DMS114 treated with DMSO at 0.1 percent for 48 hours (cell line): ENCODE results near the gene ESAM.
"Not testable (repeated sequence)": the region's sequence is repeated elsewhere in the genome, so short reads cannot be mapped to it uniquely, and the experiment has no call there.

Experiments
- DNase-seq: peaks from one replicate; lab custom pipeline; 2025; ENCODE audit not compliant: unreplicated experiment; lab: John Stamatoyannopoulos, UW

Gene ESAM

DNA sequence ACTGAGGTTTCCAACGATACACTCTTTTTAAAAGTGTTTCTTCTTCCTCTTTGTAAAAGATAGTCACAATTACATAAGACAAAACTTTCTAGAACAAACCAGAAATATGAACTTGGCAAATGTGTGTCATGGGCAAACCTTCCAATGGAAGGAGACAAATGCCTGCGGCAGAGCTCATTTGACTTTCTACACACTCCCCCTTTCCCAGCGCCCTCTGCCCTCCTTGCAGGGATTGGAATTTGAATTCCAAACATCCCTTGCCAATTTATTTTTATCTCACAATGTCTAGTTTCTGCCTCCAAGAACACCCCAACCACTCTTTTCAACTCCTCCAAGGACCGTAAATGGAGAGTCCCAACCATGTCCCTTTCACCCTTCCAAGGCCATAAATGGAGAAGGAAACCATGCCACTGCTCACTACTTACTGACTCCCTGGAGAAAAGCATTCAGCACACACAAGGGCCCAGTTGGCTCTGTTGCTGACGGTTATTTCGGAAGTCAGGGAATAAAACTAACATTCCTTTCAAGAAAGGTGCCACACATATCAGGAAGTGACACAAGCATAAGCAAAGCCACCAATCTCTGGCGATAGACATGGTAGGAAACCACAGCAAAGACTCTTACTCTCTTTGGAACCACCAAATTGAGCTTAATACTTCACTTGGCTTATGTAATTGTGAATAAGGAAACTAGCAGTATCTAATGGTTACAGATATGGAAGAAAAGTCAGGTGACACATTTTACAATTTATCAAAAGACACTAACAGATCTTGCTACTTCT, 15.0 kb upstream of the ESAM start:
- no peak for DNase-seq

DNA sequence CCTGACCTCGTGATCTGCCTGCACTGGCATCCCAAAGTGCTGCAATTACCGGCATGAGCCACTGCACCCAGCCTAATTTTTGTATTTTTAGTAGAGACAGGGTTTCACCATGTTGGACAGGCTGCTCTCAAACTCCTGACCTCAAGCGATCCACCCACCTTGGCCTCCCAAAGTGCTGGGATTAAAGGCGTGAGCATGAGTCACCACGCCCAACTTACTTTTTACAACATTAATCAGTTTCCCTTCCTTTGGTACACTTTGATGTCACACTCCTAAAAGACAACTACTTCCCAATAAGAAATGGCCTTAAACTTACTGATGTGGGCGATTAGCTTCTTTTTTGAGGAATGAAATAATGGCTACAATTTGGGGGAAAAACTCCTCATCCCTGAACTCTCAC, 8.9 kb upstream of the ESAM start:
- DNase-seq: not testable (repeated sequence)

DNA sequence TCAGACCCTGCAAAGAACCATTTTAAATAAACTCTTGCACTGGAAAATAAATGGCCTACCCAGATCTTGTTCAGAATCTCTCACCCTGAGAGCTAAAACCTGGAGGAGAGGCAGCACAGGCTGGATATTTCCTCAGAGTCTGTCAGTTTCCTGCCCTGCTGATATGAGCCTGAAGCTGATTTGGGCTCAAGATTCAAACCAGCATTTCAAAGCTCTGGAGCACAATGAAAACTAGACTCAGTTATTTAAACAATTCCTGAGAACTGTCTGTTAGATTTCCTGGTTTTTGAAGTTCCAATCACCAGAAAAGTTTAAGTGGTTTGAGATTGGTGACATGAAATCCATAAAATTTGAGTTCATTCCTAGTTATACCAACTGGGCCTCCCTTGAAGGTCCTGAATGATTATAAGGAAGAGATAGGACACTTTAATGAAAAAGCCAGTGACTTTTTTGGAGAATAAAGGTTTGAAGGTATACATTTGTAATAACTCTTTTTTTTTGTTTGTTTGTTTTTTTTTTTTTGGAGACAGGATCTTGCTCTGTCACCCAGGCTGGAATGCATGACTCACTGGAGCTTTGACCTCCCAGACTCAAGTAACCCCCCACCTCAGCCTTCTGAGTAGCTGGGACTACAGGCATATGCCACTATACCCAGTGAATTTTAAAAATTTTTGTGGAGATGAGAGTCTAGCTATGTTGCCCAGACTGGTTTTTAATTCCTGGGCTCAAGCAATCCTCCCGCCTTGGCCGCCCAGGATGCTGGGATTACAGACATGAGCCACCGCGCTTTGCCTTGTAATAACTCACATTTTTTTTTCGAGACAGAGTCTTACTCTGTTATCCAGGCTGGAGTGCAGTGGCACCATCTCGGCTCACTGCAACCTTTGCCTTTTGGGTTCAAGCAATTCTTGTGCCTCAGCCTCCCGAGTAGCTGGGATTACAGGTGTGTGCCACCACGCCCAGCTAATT, 8.0 kb upstream of the ESAM start:
- DNase-seq: no peak

DNA sequence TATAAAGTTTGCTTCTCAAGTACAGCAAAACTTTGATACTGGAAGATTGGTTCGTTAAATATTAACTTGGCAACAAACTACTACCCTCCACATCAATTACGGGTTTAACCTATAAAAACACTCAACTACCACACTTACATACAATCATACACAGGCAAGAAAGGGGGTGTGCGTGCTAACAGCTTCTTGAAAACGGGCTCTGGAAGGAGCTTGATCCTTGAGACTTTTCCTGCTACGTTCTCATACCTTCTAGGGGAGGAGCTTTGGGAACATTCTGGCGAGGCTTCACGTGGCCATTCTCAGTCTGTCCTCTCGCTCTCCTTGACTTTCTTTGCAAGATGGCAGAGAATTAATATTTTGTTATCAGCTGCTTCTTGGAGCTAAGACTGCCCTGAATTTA, 6.8 kb upstream of the ESAM start:
- no peak for DNase-seq

DNA sequence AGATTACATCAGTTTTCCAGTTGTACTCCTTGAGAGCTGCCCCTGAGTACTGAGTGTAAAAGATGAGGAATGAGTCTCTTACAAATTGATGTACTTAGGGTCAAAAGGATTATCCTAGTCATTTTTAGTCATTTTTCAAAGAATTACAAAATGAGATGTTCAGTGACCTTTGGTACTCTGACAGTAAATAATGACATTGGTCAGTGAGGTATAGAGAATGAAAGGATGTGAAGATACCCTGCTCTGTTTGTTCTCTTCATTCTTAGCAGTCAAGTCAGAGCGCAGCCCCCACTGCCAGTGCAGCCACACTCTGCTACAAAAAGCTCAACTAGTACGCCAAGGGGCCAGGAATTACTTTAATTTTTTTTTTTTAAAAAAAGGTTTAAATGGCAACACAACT, 4.1 kb upstream of the ESAM start:
- no peak for DNase-seq

DNA sequence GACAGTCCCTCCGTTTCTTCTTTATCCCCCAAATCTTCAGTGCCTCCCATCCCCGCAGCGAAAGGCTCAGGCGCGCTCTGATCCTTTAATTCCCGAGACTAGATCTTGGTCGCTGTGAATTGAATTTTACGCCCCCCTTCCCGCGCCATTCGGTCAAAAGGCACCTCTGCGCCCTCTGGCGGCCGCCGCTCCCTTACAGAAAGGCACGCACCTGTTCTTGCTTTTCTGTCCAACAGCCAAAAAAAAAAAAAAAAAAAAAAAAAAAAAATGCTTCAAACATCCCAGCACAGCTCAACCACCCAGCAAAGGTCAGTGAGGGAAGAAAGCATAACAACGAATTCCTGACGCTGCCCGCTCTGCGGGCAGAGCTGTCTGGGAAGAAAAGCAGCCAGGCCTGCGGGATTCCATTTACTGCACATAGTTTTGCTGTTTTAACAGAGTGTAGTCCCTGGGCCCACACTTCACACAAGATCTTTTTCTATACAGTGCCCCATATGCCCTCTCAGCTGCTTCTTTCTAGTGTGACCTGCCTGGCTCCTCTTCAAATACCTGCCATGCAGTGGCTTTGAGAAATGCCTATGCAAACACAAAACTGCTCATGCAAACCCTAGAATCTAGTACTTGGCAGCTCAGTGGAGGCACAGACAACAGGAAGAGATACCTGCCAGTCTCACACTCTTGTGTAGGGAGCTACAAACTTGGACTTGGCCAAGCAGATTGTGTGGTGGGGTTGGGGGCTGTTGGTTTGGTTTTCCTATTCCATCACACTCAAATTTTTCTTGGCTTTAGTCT, 1.3 kb upstream of the ESAM start:
- peak; percentile 15 for DNase-seq

DNA sequence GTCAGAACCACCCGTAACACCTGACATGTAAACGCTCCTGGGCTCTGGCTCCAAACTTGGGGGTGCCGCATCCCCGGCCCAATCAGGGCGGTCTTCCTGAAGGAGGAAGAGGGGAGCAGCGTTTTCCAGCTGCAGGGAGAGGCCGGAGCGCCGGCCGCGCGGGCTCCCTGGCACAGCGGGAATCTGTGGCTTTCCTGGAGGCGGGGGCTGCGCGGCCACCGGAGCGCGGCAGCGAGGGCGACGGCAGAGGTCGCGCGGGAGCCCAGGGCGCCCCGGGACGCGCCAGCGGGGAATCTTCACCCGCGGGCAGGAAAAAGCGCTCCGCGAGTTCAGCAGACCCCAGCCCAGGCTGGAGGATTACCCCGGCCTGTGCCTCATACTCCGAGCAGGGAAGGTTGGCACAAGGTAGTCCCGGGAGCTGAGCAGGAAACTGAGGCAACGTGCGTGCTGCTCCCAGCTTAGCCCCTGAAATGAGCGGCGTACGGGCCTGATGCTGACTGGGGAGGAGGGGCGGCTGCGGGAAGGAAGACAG, 600 bp upstream of the ESAM start:
- DNase-seq: no peak

DNA sequence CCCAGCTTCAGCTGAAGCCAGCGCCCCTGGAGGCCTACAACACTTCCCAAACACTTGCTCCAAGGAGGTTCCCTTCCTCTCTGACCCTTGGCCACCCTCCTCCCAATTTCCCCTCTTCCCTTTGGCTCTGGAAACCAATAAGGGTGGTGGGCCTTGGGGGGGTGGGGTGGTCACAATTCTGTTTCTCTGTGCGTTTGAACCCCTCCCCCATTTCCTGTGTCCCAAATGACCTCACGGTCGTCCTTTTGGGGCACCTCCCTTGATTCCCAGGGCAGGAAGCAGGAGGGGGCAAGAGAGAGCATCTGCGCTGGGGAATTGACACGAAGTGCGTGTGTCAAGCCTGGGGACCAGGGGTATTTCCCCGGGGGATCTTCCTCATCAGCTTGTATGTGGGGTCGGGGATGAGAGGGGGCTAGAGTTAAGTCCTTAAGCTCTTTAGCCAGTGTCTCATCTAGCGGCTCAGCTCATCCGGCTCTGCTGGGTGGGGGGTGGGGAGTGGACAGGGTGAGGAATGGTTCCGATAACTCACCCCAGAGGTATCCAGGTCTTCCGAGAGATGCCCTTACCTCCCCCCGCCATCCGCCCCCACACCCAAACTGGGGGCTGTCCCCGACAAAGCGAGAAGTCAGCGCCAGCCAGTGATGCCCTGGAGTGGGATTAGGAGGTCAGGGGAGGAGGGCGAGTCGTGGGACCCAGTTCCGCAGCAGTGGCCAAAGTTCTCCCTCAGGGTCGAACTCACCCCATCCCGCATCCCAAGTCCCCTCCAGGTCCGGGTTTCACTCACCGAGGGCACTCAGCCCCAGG, 587 bp downstream of the ESAM start:
- no peak for DNase-seq

DNA sequence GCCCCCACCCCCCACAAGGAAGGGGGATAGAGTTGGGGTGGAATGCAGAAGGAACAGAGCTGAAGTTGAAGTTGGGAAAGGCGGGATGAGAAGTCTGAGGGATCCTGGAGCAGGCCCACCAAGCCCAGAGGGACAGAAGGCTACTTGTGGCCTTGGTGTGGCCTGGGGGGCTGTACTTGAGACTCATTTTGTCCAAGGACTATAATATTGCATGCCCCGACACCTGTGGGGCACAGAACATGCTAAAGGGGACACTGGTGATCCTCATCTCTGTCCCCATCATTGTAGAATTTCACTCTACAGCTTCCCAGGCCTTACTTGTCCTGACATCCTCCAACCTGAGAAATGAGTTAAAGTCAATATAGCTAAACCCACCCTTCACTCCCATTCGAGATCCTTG, 1.3 kb downstream of the ESAM start:
- DNase-seq: no peak

DNA sequence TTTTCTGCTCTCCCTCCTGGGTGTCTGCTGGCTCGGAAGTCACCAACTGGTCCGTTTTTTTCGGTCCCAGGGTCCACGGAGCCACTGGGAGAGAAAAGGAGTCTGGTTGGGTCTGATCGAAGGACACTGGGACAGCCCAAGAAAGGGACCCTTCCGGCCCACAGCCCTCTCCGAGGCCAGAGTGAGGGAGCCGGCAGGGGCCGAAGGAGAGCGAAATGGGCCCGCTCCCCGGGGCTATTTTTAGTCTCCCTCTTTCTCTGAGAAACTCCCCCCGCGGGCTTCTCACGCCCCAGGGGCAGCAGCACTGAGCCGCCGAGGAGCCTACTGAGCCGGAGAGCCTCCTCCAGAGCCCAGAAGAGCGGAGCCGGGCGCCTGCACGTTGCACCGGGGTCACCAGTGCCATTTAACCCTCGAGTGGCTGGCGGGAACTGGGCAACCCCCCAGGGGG, 1.9 kb downstream of the ESAM start:
- no peak for DNase-seq

DNA sequence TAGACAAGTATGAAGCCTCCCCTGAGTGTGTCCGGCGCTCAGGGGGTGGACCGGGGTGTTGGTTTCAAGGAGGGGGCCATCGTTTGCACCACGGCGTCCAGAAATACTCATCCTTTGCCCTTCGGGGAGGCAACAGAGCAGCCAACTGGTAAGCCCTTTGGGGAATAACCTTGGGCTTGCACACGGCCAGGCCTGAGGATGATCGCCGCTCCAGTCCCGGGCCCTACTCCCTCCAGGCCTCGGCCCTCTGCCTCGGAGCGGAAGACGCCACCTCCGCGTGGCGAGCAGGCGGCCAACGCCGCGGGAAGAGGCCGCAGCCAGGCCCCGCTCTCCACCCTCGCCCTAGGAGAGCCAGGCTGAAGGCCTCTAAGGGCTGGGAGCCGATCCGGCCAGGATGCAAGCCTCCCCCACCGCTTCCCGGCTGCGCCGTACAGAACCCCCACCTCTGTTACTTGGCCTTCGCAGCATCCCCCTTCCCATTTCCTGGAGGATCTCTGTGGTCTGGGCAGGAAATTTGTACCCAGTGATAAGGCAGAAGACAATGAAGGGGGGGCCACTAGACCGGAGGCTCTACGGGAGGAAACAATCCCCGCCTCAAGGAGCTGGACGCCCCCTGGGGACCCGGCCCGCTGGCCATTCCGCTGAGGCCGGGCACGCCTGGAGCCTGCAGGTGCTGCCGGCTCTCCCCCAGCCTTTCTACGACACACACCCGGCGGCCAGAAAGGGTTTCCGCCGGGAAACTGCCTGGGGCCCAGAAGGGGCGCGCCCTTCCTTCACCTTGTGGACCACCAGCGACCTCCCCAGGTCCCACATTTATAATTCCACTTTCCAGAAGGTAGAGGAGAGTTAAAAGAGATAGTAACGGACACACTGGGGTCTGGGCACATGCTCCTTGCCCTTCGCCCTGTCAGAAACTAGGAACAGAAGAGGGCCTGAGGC, 2.6 kb downstream of the ESAM start:
- no peak for DNase-seq

DNA sequence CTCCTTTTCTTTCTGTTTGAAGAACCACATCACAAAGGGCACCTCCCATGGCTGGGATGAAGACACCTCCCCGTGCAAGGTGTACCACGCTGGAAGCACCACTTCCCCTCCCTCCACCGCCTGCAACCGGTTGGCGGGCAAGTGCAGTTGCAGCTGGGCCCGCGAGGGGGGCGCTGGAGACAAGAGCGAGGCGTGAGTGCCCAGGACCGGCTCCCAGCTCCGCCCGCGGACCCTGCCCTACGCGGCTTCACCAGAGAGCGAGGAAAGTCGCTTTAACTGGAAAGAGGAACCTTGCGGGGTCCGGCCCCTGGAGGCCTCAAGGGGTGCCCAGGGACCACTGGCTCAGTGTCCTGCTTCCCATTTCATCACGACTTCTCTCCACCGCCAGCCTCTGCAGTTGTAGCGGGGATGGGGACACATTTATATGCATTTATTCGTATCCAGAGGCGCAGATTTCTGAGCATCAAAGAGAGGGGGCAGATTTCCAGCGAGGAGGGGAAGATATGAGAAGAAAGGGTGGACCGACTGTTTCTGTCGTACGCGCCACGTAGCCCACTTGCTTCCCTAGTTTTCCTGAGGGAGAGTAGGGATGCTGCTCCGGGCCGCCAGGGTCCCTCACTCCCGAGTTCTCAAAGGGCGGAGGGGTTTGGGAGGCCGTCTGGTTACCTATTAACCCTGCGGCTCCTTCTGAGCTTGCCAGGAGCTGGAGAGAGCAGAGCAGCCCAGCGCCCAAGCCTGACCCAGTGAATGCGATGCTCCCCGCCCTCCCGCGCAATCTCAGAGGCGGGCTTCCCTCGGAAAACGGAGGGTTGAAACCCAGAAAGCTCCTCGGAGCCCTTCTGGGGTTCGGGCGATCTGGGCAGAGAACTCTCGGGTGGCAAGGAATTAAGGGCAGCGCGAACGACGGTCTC, 3.5 kb downstream of the ESAM start:
- DNase-seq: no peak

DNA sequence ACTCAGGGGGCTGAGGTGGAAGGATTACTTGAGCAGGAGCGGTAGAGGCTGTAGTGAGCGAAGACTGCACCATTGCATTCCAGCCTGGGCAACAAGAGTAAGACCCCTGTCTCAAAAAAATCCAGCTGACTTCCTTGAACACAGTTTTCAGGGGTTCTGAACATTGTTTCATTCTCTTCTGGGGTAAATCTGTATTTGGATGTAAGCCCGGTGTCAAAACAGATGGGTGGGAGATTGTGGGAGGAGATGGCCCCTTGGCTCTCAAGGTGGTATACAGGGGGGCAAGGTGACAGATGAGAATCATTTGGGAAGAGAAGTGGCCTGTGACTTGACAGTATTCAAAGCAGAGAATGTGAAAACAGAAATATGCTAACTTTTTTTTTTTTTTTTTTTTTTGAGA, 4.8 kb downstream of the ESAM start:
- no peak for DNase-seq

DNA sequence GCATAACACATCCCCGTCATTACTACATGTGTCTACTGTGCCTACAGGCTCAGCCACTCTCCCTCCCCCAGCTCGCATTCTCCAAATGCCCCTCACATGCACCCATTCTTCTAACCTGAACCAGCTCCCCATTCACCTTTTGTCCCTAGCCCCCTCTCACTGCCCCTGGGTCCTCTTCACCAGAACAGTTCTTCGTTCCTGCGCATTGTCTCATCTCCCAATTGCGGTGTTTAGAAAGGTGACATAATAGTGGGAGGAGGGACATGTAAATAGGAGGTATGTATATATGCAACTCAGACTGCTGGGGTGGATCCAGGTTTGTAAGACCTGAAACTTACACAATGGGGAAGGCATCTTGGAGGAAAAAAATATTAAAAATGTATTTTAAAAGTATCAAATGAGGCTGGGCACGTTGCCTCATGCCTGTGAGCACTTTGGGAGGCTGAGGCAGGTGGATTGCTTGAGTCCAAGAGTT, 5.3 kb downstream of the ESAM start:
- DNase-seq: no peak

DNA sequence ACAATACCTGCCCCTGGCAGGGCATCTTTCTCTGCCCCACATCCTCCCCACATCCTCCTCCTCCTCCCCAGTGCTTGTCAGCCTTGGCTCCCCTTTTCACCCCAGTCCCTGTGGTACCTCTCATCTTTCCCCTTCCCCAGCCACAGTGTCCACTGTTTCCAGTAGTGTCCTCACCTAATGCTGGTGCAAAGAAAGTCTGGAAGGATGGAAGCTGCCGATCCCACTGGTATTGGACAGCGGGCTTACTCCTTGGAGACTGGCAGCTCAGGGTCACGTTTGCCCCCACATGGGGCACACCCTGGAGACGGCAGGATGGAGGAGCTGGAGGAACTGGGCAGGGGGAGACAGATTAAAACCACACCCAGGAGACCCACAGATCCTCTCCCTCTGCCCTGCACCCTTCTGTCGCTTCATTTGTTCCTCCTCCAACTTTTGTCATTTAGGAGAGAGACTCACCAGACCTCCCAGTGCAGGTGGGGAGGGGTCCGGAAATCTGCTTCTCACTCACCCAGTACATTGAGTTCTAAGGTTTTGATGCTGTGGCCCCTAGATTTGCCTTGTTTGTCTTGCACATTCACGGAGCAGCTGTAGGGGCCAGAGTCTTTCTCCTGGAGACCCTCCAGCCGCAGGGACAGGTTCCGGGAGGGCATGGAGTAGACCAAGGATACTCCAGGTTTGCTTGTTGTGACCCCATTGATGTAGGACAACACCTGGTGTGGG, 5.9 kb downstream of the ESAM start:
- DNase-seq: no peak

DNA sequence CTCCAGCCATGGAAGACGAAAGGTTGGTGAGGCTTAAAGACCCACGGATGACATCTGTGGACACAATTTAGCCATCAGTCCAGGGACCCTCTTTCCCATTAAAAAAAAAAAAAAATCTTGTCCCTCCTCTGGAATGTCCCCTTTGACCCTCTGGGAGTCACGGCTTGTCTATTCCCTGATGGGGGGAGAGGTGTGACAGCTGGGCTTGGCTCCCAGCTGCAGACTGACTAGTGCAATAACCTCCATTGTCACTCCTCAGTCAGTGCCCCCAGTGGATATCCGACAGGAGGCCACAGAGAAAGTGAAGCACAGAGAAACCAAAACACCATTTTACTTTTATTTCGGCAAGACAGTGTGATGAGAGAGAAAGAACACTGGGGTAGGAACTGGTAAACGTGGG, 7.4 kb downstream of the ESAM start:
- DNase-seq: no peak

DNA sequence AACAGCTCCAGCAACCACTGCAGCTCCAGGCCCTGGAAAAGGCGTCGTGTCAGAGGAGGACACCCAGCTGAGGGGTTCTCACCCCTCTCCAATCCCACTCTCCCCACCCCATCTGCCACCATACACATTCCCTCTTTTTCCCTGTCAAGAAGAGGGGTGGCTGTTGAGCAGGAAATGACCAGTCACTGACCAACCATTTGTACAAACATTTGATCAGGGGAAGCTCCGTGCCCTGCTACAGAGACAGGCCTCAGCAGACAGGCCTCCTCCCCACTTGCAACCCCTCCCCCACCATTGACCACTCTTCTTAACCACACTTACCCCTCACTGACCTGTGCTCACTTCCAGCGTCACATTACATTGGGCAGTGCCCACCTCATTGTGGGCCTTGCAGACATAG, 7.8 kb downstream of the ESAM start:
- no peak for DNase-seq
